RWPE2 (cell line): ENCODE data around the gene GSTO2.
A peak's percentile ranks its signal among the peaks of the same experiment; 100 is the strongest.

Experiments used
- ATAC-seq: fragments of 200-7000 bp; cut with Tn5 transposase; 3 replicates; pipeline ENCODE4 v1.9.1; 2021; ENCODE audit warnings: low read depth
- DNase-seq: peaks from one replicate; pipeline ENCODE4 v3.0.0-alpha.2; 2020; ENCODE audit warnings: low spot score
- H3K27ac ChIP-seq: fragments of 450-650 bp; 2 replicates; pipeline ENCODE4 v1.5.1; 2017; ENCODE audit warnings: mild to moderate bottlenecking; ENCODE audit not compliant: poor library complexity, severe bottlenecking
- H3K27me3 ChIP-seq: fragments of 250-450 bp; sonication (Bioruptor Pico); 2 replicates; pipeline ENCODE4 v1.5.1; 2021; ENCODE audit warnings: mild to moderate bottlenecking, moderate library complexity; ENCODE audit not compliant: insufficient read depth, poor library complexity, severe bottlenecking
- H3K36me3 ChIP-seq: fragments of 250-450 bp; sonication (Bioruptor Pico); 2 replicates; pipeline ENCODE4 v1.5.1; 2020; ENCODE audit warnings: low read depth, mild to moderate bottlenecking, moderate library complexity
- H3K4me1 ChIP-seq: fragments of 250-450 bp; sonication (Bioruptor Pico); 2 replicates; pipeline ENCODE4 v1.5.1; 2021; ENCODE audit warnings: mild to moderate bottlenecking, moderate library complexity; ENCODE audit not compliant: insufficient read depth, poor library complexity, severe bottlenecking
- H3K4me3 ChIP-seq: fragments of 250-450 bp; sonication (Bioruptor Pico); 2 replicates; pipeline ENCODE4 v1.5.1; 2021; ENCODE audit warnings: mild to moderate bottlenecking, moderate library complexity; ENCODE audit not compliant: severe bottlenecking
- H3K9me3 ChIP-seq: fragments of 250-450 bp; sonication (Bioruptor Pico); 2 replicates; pipeline ENCODE4 v1.5.1; 2021; ENCODE audit warnings: mild to moderate bottlenecking, moderate library complexity; ENCODE audit not compliant: severe bottlenecking
- CTCF ChIP-seq: fragments of 450-650 bp; IDR thresholded peaks from one replicate; pipeline ENCODE4 v1.5.1; 2017; ENCODE audit warnings: mild to moderate bottlenecking, moderate library complexity; ENCODE audit not compliant: poor library complexity, severe bottlenecking

Gene GSTO2

GRCh38 chr10:104268713-104269645 is at the start of gene GSTO2:
Gene GSTO2, plus strand, starts transcription at chr10:104269184. Its CDS starts 5,732 bp downstream, at chr10:104274916.
- H3K27ac ChIP-seq: peak within 1 kb of the TSS; percentile 40
- ATAC-seq: peak; percentile 99
- H3K4me1 ChIP-seq: no peaks in the 10 kb centered on the region
- TF ChIP-seq CTCF: no peak
- peaks cover 42% of the 10 kb centered on the region for H3K36me3 ChIP-seq
- peak; percentile 100 for DNase-seq
- H3K27me3 ChIP-seq: no peaks in the 10 kb centered on the region
- no peaks in the 10 kb centered on the region for H3K9me3 ChIP-seq
- H3K4me3 ChIP-seq: peak within 1 kb of the TSS; percentile 76

- H3K27me3 ChIP-seq: no peaks in the 10 kb centered on the region
- H3K9me3 ChIP-seq: no peaks in the 10 kb centered on the region
- DNase-seq (no peak), ATAC-seq (no peak)
- H3K4me3 ChIP-seq: no peak overlapping the region
- no peak for TF ChIP-seq CTCF
- H3K36me3 ChIP-seq: no peaks in the 10 kb centered on the region
- H3K4me1 ChIP-seq: no peaks in the 10 kb centered on the region
- no peak overlapping the region for H3K27ac ChIP-seq
Observed at GRCh38 chr10:104220522-104220921, 48.5 kb upstream of the GSTO2 start.

- no peak for ATAC-seq
- no peaks in the 10 kb centered on the region for H3K27me3 ChIP-seq
Observed at GRCh38 chr10:104223304-104223703, 45.7 kb upstream of the GSTO2 start.

GRCh38 chr10:104230490-104230889 is 38.5 kb upstream of the GSTO2 start:
- ATAC-seq (no peak), DNase-seq (no peak)
- Histone ChIP-seq H3K36me3 (no peaks in the 10 kb centered on the region), H3K4me1 (peaks cover 5% of the 10 kb centered on the region), H3K9me3 (no peaks in the 10 kb centered on the region), H3K27ac (no peak overlapping the region), H3K27me3 (no peaks in the 10 kb centered on the region), H3K4me3 (no peak overlapping the region)
- no peak for TF ChIP-seq CTCF

More at GRCh38 chr10:104223304-104223703, 45.7 kb upstream of the GSTO2 start:
- DNase-seq: no peak
- H3K4me3 ChIP-seq: no peak overlapping the region
- H3K36me3 ChIP-seq: no peaks in the 10 kb centered on the region
- TF ChIP-seq CTCF: no peak
- no peaks in the 10 kb centered on the region for H3K9me3 ChIP-seq
- H3K27ac ChIP-seq: no peak overlapping the region
- no peaks in the 10 kb centered on the region for H3K4me1 ChIP-seq
